GM21619 (cell line): ENCODE measurements around the gene LSM14A.
A peak's percentile ranks its signal among the peaks of the same experiment; 100 is the strongest.
"Not testable (repeated sequence)": the region's sequence is repeated elsewhere in the genome, so short reads cannot be mapped to it uniquely, and the experiment has no call there.

Source experiments
- ATAC-seq: cut with Tn5 transposase; IDR thresholded peaks from one replicate; pipeline ENCODE4 v1.9.1; 2021; ENCODE audit not compliant: unreplicated experiment

Gene LSM14A

GRCh38 chr19:34158966-34159365, 13.3 kb upstream of the LSM14A start:
- ATAC-seq: not testable (repeated sequence)

- ATAC-seq: not testable (repeated sequence)
Observed at GRCh38 chr19:34159541-34159940, 12.8 kb upstream of the LSM14A start.

- ATAC-seq: not testable (repeated sequence)
Observed at GRCh38 chr19:34161902-34162301, 10.4 kb upstream of the LSM14A start.

- ATAC-seq: no peak
Observed at GRCh38 chr19:34165295-34165738, 7.0 kb upstream of the LSM14A start.

GRCh38 chr19:34169475-34170199, 2.7 kb upstream of the LSM14A start:
- ATAC-seq: not testable (repeated sequence)

GRCh38 chr19:34171539-34171876, 796 bp upstream of the LSM14A start:
- ATAC-seq: peak; percentile 22

GRCh38 chr19:34172661-34173192, 423 bp downstream of the LSM14A start:
- peak; percentile 22 for ATAC-seq

GRCh38 chr19:34173193-34173956, 1.1 kb downstream of the LSM14A start:
- no peak for ATAC-seq

GRCh38 chr19:34175173-34175572, 2.9 kb downstream of the LSM14A start:
- not testable (repeated sequence) for ATAC-seq

- ATAC-seq: no peak
Observed at GRCh38 chr19:34176581-34176980, 4.3 kb downstream of the LSM14A start.

- no peak for ATAC-seq
Observed at GRCh38 chr19:34178274-34178610, 5.9 kb downstream of the LSM14A start.

- no peak for ATAC-seq
Observed at GRCh38 chr19:34179066-34179465, 6.8 kb downstream of the LSM14A start.

- no peak for ATAC-seq
Observed at GRCh38 chr19:34180273-34180672, 8.0 kb downstream of the LSM14A start.

- no peak for ATAC-seq
Observed at GRCh38 chr19:34180709-34181108, 8.4 kb downstream of the LSM14A start.

DNA sequence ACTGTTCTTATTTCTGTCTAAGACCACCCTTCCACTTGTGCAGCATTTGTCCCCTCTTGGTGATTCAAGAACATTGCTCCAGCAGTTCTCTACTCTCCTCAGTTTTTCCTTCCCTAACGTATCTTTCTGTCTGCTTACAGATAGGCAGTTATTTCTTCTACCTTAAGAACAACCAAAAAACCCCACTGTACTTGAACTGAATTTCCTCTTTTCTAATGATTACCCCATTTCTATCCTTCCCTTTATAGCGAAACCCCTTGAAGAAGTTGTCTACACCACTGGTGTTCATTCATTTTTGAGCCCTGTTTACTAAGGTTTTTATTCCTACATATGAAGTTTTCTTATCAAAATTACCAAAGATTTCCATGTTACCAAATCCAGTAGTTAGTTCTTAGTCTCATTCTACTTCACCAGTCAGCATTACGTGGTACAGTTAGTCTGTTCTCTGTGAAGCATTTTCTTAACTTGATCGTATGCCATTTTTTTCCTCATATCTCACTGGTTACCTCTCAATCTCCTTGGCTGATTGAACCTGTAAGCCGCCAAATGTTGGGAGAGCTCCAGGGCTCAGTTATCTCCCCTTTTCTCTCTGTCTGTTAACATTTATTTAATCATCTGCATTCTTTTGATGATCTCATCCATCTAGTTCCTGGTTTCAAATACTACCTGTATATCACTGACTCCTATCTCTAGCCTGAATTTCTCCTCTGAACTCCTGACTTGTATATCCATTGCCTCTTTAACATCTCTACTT, 9.0 kb downstream of the LSM14A start:
- no peak for ATAC-seq

- ATAC-seq: no peak
Observed at GRCh38 chr19:34182125-34182524, 9.8 kb downstream of the LSM14A start.

GRCh38 chr19:34184880-34185491, 12.7 kb downstream of the LSM14A start:
- ATAC-seq: no peak

- ATAC-seq: no peak
Observed at GRCh38 chr19:34186205-34186604, 13.9 kb downstream of the LSM14A start.

GRCh38 chr19:34187011-34187410, 14.7 kb downstream of the LSM14A start:
- ATAC-seq: no peak

GRCh38 chr19:34188408-34188807, 16.1 kb downstream of the LSM14A start:
- ATAC-seq: no peak
